Measurements from ENCODE around the gene PPP6R2.

GRCh38 chr22:50443801-50444625, 100.9 kb downstream of the PPP6R2 start:
- no peak for TF ChIP-seq CTCF (IDR thresholded peaks at IDR 0.05; ENCODE audit: low read length)
- no peak for TF ChIP-seq EZH2 (IDR thresholded peaks at IDR 0.05; ENCODE audit: borderline replicate concordance, low read length)

Measured in OCI-LY1 (cell line).